GM19239 (cell line): Measurements from ENCODE around the gene TSSK2.
A peak's percentile ranks its signal among the peaks of the same experiment; 100 is the strongest.
"Not testable (repeated sequence)": the region's sequence is repeated elsewhere in the genome, so short reads cannot be mapped to it uniquely, and the experiment has no call there.

ENCODE experiments used
- DNase-seq: peaks from one replicate; pipeline ENCODE4 v3.0.0; 2011; ENCODE audit warnings: low spot score; ENCODE audit not compliant: insufficient read length
- FAIRE-seq: peaks from 2 replicates; lab custom pipeline; 2011; peaks lifted over from hg19 to GRCh38; lab: Jason Lieb, UNC

Gene TSSK2

GRCh38 chr22:19130959-19131684 is at the start of gene TSSK2:
Gene TSSK2, plus strand, starts transcription at chr22:19131308. Its CDS starts 92 bp downstream, at chr22:19131400.
- FAIRE-seq (no peak), DNase-seq (no peak)

GRCh38 chr22:19081351-19081750 is 49.8 kb upstream of the TSSK2 start:
- FAIRE-seq = no peak

GRCh38 chr22:19082101-19082500 is 49.0 kb upstream of the TSSK2 start:
- FAIRE-seq = no peak
- DNase-seq = no peak

More at GRCh38 chr22:19081351-19081750, 49.8 kb upstream of the TSSK2 start:
- no peak for DNase-seq

- no peak for DNase-seq
- FAIRE-seq = no peak
Measured at GRCh38 chr22:19082793-19083192, 48.3 kb upstream of the TSSK2 start.

- not testable (repeated sequence) for DNase-seq, FAIRE-seq
Measured at GRCh38 chr22:19084126-19084525, 47.0 kb upstream of the TSSK2 start.

GRCh38 chr22:19084586-19084985 is 46.5 kb upstream of the TSSK2 start:
- FAIRE-seq, DNase-seq: not testable (repeated sequence)

- FAIRE-seq = peak; percentile 52
- DNase-seq = peak; percentile 53
Measured at GRCh38 chr22:19085233-19085718, 45.8 kb upstream of the TSSK2 start.

- FAIRE-seq (no peak), DNase-seq (no peak)
Measured at GRCh38 chr22:19086417-19086816, 44.7 kb upstream of the TSSK2 start.

- FAIRE-seq = no peak
- no peak for DNase-seq
Measured at GRCh38 chr22:19086896-19087295, 44.2 kb upstream of the TSSK2 start.

GRCh38 chr22:19088866-19089595 is 42.1 kb upstream of the TSSK2 start:
- FAIRE-seq (no peak), DNase-seq (no peak)

GRCh38 chr22:19090183-19090582 is 40.9 kb upstream of the TSSK2 start:
- FAIRE-seq (no peak), DNase-seq (no peak)

- DNase-seq (no peak), FAIRE-seq (no peak)
Measured at GRCh38 chr22:19090586-19091127, 40.5 kb upstream of the TSSK2 start.

- FAIRE-seq (no peak), DNase-seq (no peak)
Measured at GRCh38 chr22:19092725-19093124, 38.4 kb upstream of the TSSK2 start.

GRCh38 chr22:19094393-19094997 is 36.6 kb upstream of the TSSK2 start:
- FAIRE-seq (no peak), DNase-seq (no peak)

GRCh38 chr22:19096555-19096954 is 34.6 kb upstream of the TSSK2 start:
- DNase-seq (no peak), FAIRE-seq (no peak)

- FAIRE-seq = no peak
Measured at GRCh38 chr22:19097518-19097917, 33.6 kb upstream of the TSSK2 start.

GRCh38 chr22:19098157-19098556 is 33.0 kb upstream of the TSSK2 start:
- FAIRE-seq (no peak), DNase-seq (no peak)

More at GRCh38 chr22:19097518-19097917, 33.6 kb upstream of the TSSK2 start:
- DNase-seq = no peak

- no peak for DNase-seq
- FAIRE-seq = no peak
Measured at GRCh38 chr22:19103880-19104821, 27.0 kb upstream of the TSSK2 start.

GRCh38 chr22:19105456-19105855 is 25.7 kb upstream of the TSSK2 start:
- DNase-seq (no peak), FAIRE-seq (no peak)
